Sigmoid colon (tissue), 4 donors: ENCODE results near the gene FAXDC2.

Source experiments
- CTCF ChIP-seq, 4 experiments: fragments of 450-650 bp in 3 of 4; fragments of 200-600 bp in 1 of 4; IDR thresholded peaks; one replicate each; pipeline ENCODE4 v1.5.1; 2016 to 2019; ENCODE audit warnings: antibody characterized with exemption in 4 of 4, mild to moderate bottlenecking in 3 of 4, moderate library complexity in 2 of 4
- POLR2AphosphoS5 ChIP-seq, 4 donors: sonication (generic); formaldehyde crosslinking; IDR thresholded peaks; one replicate each; pipeline ENCODE4 v1.6.1; 2017; ENCODE audit warnings: antibody characterized with exemption in 4 of 4

- TF ChIP-seq POLR2AphosphoS5 (IDR thresholded peaks at IDR 0.05) = no peak
- no peak for TF ChIP-seq CTCF (IDR thresholded peaks at IDR 0.05)
Measured at GRCh38 chr5:154782326-154782725, 68.1 kb downstream of the FAXDC2 start.
